ENCODE results near the gene FGD5. TPM values are rescaled to one million over a fixed set of nuclear protein-coding genes. Genes with fewer than 3 reads are reported as not detected.

Gene FGD5
- total RNA-seq, 1 donor from 2014 or later: 0.24 TPM

- no peak for TF ChIP-seq EZH2phosphoT487 (IDR thresholded peaks at IDR 0.05)
- no peak for TF ChIP-seq EZH2 (IDR thresholded peaks at IDR 0.05)
- TF ChIP-seq CTCF (IDR thresholded peaks at IDR 0.05): no peak
- no peaks in the 10 kb centered on the region for H3K4me1 Mint-ChIP-seq
- H3K4me3 Mint-ChIP-seq: no peak overlapping the region
- Histone ChIP-seq H3K36me3 (no peaks in the 10 kb centered on the region), H2AFZ (replicated peaks) (no peak overlapping the region), H3K27ac (no peak overlapping the region), H3K4me3 (no peak overlapping the region), H4K20me1 (ENCODE audit: low read depth) (no peaks in the 10 kb centered on the region), H3F3A (ENCODE audit: low read depth) (no peaks in the 10 kb centered on the region), H3K4me2 (no peak overlapping the region), H3K4me1 (no peaks in the 10 kb centered on the region), H3K9ac (no peak overlapping the region), H3K27me3 (no peaks in the 10 kb centered on the region), H3K9me3 (ENCODE audit: low read depth) (no peaks in the 10 kb centered on the region), H3K79me2 (ENCODE audit: low read depth) (no peaks in the 10 kb centered on the region)
- no peaks in the 10 kb centered on the region for H3K36me3 Mint-ChIP-seq
- DNase-seq (ENCODE audit: low spot score): no peak
- no peaks in the 10 kb centered on the region for H3K9me3 Mint-ChIP-seq
- no peak overlapping the region for H3K27ac Mint-ChIP-seq
- peaks cover 5% of the 10 kb centered on the region for H3K27me3 Mint-ChIP-seq (ENCODE audit: insufficient read depth, low read depth)
These were observed 65.9 kb downstream of the FGD5 start for GRCh38 chr3:14884665-14885064.

GRCh38 chr3:14885307-14885706 is 66.5 kb downstream of the FGD5 start:
- H3K36me3 Mint-ChIP-seq: no peaks in the 10 kb centered on the region
- H4K20me1 ChIP-seq (ENCODE audit: low read depth): no peaks in the 10 kb centered on the region
- TF ChIP-seq EZH2phosphoT487 (IDR thresholded peaks at IDR 0.05) (no peak), EZH2 (IDR thresholded peaks at IDR 0.05) (no peak), CTCF (IDR thresholded peaks at IDR 0.05) (no peak)
- no peaks in the 10 kb centered on the region for H3F3A ChIP-seq (ENCODE audit: low read depth)
- H3K4me2 ChIP-seq: no peak overlapping the region
- H3K9me3 Mint-ChIP-seq: no peaks in the 10 kb centered on the region
- no peaks in the 10 kb centered on the region for H3K4me1 ChIP-seq
- H3K9ac ChIP-seq: no peak overlapping the region
- no peaks in the 10 kb centered on the region for H3K27me3 ChIP-seq
- no peaks in the 10 kb centered on the region for H3K79me2 ChIP-seq (ENCODE audit: low read depth)
- H3K4me1 Mint-ChIP-seq: no peaks in the 10 kb centered on the region
- no peak for DNase-seq (ENCODE audit: low spot score)
- H3K27me3 Mint-ChIP-seq (ENCODE audit: insufficient read depth, low read depth): peaks cover 5% of the 10 kb centered on the region
- H3K9me3 ChIP-seq (ENCODE audit: low read depth): no peaks in the 10 kb centered on the region
- H3K4me3 ChIP-seq: no peak overlapping the region
- no peak overlapping the region for H3K4me3 Mint-ChIP-seq
- H2AFZ ChIP-seq (replicated peaks): no peak overlapping the region
- H3K36me3 ChIP-seq: no peaks in the 10 kb centered on the region
- no peak overlapping the region for H3K27ac Mint-ChIP-seq
- no peak overlapping the region for H3K27ac ChIP-seq

DNA sequence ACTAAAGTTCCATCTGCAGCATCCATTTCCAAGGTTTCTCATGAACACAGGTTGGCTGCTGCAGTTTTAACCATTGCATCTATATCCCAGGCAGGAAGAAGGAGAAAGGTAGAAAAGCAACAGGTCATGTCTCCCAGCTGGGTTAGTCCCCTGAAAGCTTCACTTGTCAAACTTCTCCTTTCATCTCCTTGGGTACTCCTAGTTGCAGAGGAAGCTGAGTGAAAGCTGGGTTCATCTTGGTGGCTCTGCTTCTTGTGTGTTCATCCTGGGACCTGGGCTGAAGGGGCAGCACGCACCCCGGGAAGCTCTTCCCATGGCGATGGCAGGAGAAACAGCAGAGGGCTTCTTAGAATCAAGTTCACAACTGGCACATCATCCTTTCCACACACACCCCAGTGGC is 67.3 kb downstream of the FGD5 start:
- Histone ChIP-seq H3K9me3 (ENCODE audit: low read depth) (no peaks in the 10 kb centered on the region), H3F3A (ENCODE audit: low read depth) (no peaks in the 10 kb centered on the region), H3K36me3 (no peaks in the 10 kb centered on the region), H3K4me3 (no peak overlapping the region), H3K4me1 (no peaks in the 10 kb centered on the region), H4K20me1 (ENCODE audit: low read depth) (no peaks in the 10 kb centered on the region), H2AFZ (replicated peaks) (no peak overlapping the region), H3K27me3 (no peaks in the 10 kb centered on the region), H3K79me2 (ENCODE audit: low read depth) (no peaks in the 10 kb centered on the region), H3K9ac (no peak overlapping the region), H3K27ac (no peak overlapping the region), H3K4me2 (no peak overlapping the region)
- H3K4me3 Mint-ChIP-seq: no peak overlapping the region
- TF ChIP-seq EZH2phosphoT487 (IDR thresholded peaks at IDR 0.05): no peak
- no peak for TF ChIP-seq CTCF (IDR thresholded peaks at IDR 0.05)
- TF ChIP-seq EZH2 (IDR thresholded peaks at IDR 0.05): no peak
- no peaks in the 10 kb centered on the region for H3K9me3 Mint-ChIP-seq
- no peaks in the 10 kb centered on the region for H3K4me1 Mint-ChIP-seq
- H3K36me3 Mint-ChIP-seq: no peaks in the 10 kb centered on the region
- H3K27me3 Mint-ChIP-seq (ENCODE audit: insufficient read depth, low read depth): peaks cover 5% of the 10 kb centered on the region
- no peak for DNase-seq (ENCODE audit: low spot score)
- H3K27ac Mint-ChIP-seq: no peak overlapping the region

Data from neural progenitor cell (in vitro differentiated cells).